Activated CD4-positive, alpha-beta T cell treated with anti-CD3 and anti-CD28 coated beads, Interleukin-2, amount 50 U/mL, for 16 hours (primary cell): ENCODE data around the gene GPR156.

ENCODE experiments used
- DNase-seq: peaks from one replicate; pipeline ENCODE4 v3.0.0-alpha.2; 2020

GPR156 gene

GRCh38 chr3:120192579-120192978 lies 92.4 kb downstream of the GPR156 start:
- no peak for DNase-seq

- DNase-seq, result no peak
These were observed 92.9 kb downstream of the GPR156 start for GRCh38 chr3:120192159-120192558.

DNA sequence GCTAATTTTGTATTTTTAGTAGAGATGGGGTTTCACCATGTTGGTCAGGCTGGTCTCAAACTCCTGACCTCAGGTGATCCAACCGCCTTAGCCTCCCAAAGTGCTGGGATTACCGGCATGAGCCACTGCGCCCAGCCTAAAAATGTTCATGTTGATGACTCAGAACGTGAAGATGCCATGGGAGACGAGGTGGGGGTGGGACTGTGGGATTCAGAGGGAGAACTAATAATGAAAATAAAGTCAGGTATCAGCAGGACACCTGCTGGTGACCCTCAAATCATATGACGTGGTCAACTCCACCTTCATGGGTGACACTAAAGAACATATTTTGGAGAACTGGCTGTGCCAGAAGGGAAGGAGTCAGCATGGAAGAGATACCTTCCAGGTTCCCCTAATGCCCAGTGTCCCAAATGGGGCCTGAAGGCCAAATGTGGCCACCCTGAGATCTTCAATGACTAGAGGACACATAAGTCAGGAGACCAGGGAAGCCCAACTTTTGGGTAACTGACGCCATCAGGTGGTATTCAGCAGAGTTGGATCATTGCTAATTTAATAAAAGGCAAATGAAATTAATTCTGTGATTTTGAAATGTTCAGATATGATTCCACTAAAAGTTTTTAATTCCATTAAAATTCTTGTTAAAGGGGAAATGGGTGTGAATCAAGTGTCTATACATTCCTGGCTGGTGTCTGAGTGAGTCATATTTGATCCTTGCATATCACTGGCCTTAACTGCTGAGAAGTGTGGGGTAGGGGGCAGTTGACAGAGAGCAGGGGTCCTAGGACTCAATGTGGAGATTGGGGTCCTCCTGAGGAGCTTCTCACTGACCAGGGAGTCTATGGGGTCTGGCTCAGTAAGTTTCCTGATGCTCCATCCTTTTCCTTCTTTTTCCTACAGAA lies 102.2 kb downstream of the GPR156 start:
- no peak for DNase-seq

DNA sequence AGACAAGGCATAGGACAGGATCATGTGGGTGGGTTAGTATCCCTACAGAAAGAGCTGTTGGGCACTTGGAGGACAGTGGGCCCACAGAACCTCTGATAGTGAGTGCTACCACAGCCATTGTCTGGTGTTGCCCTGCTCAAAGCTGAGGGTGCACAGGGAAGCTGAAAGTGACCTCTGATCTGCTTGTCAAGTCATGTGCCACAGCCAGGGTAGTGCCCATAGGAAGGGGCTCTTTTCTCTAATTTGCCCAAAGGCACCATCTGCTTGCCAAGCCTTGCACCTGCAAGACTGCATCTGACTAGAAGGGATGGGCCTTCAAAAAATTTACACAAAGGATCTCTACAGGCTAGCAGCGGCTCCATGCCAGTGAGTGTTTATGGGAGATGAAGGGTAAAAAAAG lies 103.4 kb downstream of the GPR156 start:
- no peak for DNase-seq

GRCh38 chr3:120180731-120181412 lies 104.2 kb downstream of the GPR156 start:
- no peak for DNase-seq

GRCh38 chr3:120177707-120178306 lies 107.2 kb downstream of the GPR156 start:
- DNase-seq, result no peak

DNA sequence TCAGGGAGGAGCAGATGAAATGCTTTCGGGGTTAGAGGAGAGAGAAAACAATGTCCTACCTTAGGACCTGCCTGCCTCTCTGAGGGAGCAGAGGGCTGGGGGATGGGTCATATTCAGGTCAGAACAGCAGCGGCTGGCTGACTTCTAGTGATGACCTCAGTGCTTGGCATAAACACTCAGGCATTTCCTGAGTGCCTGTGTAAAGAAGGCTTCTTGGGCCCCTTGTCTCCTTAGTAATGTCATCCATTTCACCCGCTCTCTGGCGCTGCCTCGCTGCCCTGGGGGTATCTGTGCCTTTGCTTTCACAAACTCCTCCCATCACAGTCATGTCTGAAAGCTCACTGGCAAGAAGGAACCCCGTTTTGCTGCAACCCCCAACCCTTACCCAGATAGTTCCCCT lies 107.9 kb downstream of the GPR156 start:
- DNase-seq, result no peak

GRCh38 chr3:120174811-120175539 lies 110.0 kb downstream of the GPR156 start:
- DNase-seq, result no peak

DNA sequence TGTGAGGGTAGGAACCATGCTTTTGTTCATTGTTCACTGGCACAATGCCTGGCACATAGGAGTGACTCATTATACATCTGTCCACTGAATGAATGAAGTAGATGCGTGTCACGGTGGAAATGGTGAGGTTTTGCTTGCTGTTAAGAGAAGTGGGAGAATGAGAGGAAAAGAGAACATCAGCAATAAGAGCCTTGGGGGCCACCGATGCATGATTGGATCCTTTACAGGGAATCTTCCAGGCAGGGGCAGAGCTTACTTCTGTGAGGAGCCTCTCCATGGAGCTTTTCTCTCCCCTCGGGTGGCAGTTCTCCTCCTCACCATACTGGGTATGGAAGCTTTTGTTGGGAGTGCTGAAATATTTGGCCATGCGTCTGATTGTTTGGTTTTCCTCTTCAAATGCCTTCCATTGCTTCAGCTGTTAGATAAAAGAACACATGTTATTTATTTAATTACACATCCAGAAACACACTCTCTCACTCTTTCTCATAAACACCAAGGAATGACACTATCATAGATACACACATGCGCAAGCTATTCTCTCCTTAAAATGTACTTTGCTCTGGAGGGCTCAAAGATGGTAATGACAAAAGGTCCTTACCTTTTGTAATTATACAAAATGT lies 111.9 kb downstream of the GPR156 start:
- no peak for DNase-seq

DNA sequence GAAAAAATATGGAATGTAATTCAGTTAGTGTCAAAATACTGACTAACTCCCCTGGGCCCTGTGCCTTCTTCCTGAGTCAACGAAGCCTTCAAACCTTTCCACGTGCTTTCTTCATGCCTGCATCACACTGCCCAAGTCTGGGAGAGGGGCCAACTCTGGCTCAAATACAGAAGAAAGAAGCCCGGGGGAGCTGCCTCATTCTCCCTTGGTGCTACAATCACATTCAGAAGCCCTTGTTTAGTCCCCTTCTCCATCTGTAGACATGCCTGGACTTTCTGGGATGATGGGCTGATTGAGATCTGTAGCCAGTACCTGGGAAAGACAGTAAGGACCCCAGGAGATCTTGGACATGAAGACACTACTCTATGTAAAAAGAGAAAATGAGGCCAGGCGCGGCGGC lies 113.0 kb downstream of the GPR156 start:
- DNase-seq, result no peak

DNA sequence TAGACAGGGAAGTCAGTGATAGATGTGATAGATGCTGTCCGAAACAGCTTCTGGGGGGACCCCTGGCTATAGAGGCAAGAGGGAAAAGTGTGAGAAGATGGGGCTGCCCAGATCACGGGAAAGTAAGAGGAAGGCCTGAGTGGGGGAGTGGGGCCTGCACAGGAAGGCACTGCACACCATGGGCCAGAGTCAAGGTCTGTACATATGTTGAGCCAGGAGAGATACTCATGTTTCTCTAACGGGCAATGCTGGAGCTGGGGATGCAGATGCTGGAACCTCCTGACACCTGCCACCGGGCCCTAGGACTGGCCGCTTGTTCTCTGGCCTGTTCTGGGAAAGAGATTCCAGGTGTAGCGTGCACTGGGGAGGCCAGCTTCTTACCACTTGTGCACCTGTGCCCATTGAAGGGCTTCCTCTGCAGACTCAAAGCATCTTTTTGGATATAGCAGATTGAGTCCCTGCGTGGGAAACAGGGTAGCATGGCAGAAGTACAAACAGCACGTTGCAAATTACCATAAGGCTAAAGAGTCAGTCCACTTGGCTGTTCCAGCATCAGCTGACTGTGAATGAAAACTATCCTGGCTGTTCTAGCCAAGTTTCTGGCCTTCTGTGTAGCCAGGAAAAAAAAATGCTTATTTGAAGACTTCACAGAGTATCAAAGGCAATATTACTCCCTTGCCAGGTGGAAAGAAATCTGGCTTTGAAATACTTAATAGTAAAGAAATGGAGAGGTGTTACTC lies 113.7 kb downstream of the GPR156 start:
- no peak for DNase-seq

DNA sequence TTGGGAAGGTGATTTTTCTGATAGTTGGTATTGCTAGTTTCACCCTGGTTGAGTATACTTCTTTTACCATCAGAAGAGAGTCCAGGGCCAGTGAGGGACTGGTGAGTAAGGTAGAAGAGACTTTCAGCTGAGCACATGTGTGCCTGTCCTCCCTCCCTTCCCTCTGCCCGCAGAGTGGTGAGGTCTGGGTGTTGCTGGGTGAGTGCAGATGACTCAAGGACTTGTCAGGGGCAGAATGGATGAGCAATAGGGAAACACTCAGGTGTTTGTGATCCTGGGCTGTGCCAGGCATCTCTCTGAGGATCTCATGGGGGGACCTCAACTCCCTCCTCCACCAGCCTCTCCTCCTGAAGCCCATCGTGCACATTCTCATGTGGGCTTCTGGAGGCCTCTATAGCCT lies 114.8 kb downstream of the GPR156 start:
- DNase-seq, result no peak

- DNase-seq, result no peak
These were observed 115.6 kb downstream of the GPR156 start for GRCh38 chr3:120169407-120169806.

DNA sequence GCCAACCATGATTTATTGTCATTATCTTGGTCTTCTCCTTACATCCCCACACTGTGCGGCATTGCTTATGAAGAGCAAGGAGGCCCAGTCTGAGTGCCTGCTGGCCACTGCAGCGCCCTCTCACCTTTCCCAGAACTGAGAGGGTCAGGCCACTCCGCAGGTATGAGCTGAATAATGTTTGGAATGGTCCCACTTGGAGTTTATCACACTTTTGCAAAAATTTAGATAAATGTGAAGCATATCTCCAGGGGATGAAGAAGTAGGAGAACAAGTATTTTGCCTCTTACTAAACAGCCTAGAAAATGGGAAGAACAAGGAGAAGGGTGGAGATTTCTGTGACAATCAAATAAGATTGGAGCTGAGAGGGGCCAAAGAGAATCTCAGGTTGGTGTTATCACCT lies 116.4 kb downstream of the GPR156 start:
- DNase-seq, result no peak

GRCh38 chr3:120168038-120168437 lies 117.0 kb downstream of the GPR156 start:
- no peak for DNase-seq

DNA sequence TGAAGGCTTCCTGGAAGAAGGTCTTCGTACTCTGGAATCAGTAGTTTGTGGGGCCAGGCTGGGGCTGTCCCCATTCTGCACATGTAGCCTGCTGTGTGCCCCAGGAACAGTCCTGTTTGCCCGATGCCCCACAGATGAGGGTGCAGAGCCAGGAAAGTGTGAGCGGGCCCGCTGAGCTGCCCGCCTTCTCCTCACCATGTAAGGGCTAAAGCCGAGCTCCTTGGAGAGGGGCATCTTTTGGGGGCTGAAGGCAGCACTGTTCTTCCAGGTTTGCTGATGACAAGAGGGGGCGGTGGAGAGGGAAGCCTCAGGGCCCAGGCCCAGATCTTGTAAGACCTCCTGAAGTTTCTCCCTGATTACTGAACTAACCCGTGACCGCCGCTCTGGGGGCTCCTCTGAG lies 117.5 kb downstream of the GPR156 start:
- no peak for DNase-seq

GRCh38 chr3:120163816-120164215 lies 121.2 kb downstream of the GPR156 start:
- DNase-seq, result no peak

DNA sequence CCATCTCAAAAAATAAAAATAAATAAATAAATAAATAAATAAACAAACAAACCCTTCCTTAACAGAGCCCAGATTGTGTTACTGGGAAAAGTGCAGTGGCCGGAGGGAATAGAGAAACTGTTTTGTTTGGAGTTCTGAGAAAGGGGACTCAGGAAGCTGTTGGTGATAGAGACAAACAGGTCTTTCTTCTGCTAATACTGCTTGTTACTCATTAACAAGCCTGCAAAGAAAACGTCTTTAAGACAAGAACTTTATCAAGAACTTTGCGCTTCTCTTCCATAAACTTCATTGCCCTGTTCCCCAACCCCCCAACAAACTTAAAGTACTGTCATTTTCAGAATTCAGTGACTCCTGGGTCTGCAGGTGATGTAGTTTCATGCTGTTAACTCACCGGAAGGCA lies 122.0 kb downstream of the GPR156 start:
- DNase-seq, result no peak

GRCh38 chr3:120162400-120162799 lies 122.6 kb downstream of the GPR156 start:
- no peak for DNase-seq

- DNase-seq, result no peak
These were observed 123.1 kb downstream of the GPR156 start for GRCh38 chr3:120161902-120162301.

DNA sequence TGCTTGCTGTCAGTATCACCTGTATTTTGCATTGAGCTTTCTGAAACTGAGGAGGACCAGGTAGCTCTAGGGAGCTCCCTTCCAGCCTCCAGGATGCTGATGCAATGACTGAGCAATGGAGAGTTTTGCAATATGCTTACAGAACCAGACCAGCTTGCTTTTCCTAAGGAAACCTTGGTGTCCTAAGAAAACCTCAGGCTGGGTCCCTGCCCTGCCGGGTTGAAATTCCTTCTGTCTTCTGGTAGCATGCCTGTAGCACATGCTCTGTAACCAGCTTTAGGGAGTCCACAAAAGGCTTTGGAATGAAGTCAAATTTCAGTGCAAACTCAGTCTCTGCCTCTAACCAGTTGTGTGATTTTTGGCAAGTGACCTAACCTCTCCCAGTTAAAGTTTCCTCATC lies 125.0 kb downstream of the GPR156 start:
- DNase-seq, result no peak

- DNase-seq, result no peak
These were observed 127.3 kb downstream of the GPR156 start for GRCh38 chr3:120157681-120158080.
